GM23338 (cell line): ENCODE results near the gene TMEM123. TPM values are rescaled to one million over a fixed set of nuclear protein-coding genes. Genes with fewer than 3 reads are reported as not detected.

Source experiments
- ATAC-seq: fragments of 200-7000 bp; cut with Tn5 transposase; 3 replicates; pipeline ENCODE4 v1.9.1; 2020
- DNase-seq: peaks from one replicate; pipeline ENCODE4 v3.0.0-alpha.2; 2015; ENCODE audit warnings: low spot score
- H2AFZ ChIP-seq: fragments of 200-600 bp; sonication (generic); 2 replicates; pipeline ENCODE4 v1.8.0; 2016; ENCODE audit warnings: antibody characterized with exemption, mild to moderate bottlenecking, moderate library complexity
- H3F3A ChIP-seq: fragments of 200-600 bp; sonication (generic); replicated peaks from 2 replicates; pipeline ENCODE4 v1.8.0; 2017; ENCODE audit warnings: antibody characterized with exemption, mixed run types, low read depth
- H3K27ac ChIP-seq: fragments of 200-600 bp; sonication (generic); 2 replicates; pipeline ENCODE4 v1.6.1; 2016; ENCODE audit warnings: low read depth
- H3K27me3 ChIP-seq: fragments of 200-600 bp; sonication (generic); 2 replicates; pipeline ENCODE4 v1.8.0; 2016; ENCODE audit warnings: mild to moderate bottlenecking, mixed run types, moderate library complexity; ENCODE audit not compliant: insufficient read depth
- H3K36me3 ChIP-seq: fragments of 200-600 bp; sonication (generic); 2 replicates; pipeline ENCODE4 v1.8.0; 2016; ENCODE audit warnings: mild to moderate bottlenecking; ENCODE audit not compliant: insufficient read depth
- H3K4me1 ChIP-seq: fragments of 200-600 bp; sonication (generic); 2 replicates; pipeline ENCODE4 v1.8.0; 2016; ENCODE audit warnings: mild to moderate bottlenecking, moderate library complexity; ENCODE audit not compliant: insufficient read depth
- H3K4me2 ChIP-seq: fragments of 200-600 bp; sonication (generic); 2 replicates; pipeline ENCODE4 v1.7.1; 2017; ENCODE audit warnings: mixed run types
- H3K4me3 ChIP-seq: fragments of 200-600 bp; sonication (generic); 2 replicates; pipeline ENCODE4 v1.6.1; 2016; ENCODE audit warnings: mixed run types
- H3K79me2 ChIP-seq: fragments of 200-600 bp; sonication (generic); replicated peaks from 2 replicates; pipeline ENCODE4 v1.8.0; 2017; ENCODE audit warnings: mild to moderate bottlenecking; ENCODE audit not compliant: insufficient read depth
- H3K9me2 ChIP-seq: fragments of 200-600 bp; sonication (generic); 2 replicates; pipeline ENCODE4 v1.8.0; 2017; ENCODE audit not compliant: insufficient read depth
- H4K20me1 ChIP-seq: fragments of 200-600 bp; sonication (generic); replicated peaks from 2 replicates; pipeline ENCODE4 v1.8.0; 2017; ENCODE audit warnings: mild to moderate bottlenecking; ENCODE audit not compliant: insufficient read depth
- H3K27ac Mint-ChIP-seq: 2 replicates; pipeline ENCODE4 v1.8.0; 2020; ENCODE audit warnings: inconsistent platforms, mild to moderate bottlenecking, moderate library complexity, mixed read lengths
- H3K27me3 Mint-ChIP-seq: 3 replicates; pipeline ENCODE4 v1.8.0; 2022; ENCODE audit warnings: low read depth, mild to moderate bottlenecking, moderate library complexity, mixed read lengths, inconsistent platforms; ENCODE audit not compliant: insufficient read depth, poor library complexity
- H3K36me3 Mint-ChIP-seq: 3 replicates; pipeline ENCODE4 v1.8.0; 2021; ENCODE audit warnings: low read depth, mild to moderate bottlenecking, inconsistent platforms, moderate library complexity, mixed read lengths
- H3K4me1 Mint-ChIP-seq: 3 replicates; pipeline ENCODE4 v1.8.0; 2020; ENCODE audit warnings: mild to moderate bottlenecking, inconsistent platforms, mixed read lengths
- H3K4me3 Mint-ChIP-seq: 3 replicates; pipeline ENCODE4 v1.8.0; 2021; ENCODE audit warnings: moderate library complexity, mild to moderate bottlenecking, inconsistent platforms, mixed read lengths
- H3K9me3 Mint-ChIP-seq: 3 replicates; pipeline ENCODE4 v1.8.0; 2020; ENCODE audit warnings: moderate library complexity, mild to moderate bottlenecking, inconsistent platforms, mixed read lengths
- CREB1 ChIP-seq: fragments of 250-450 bp; sonication (Bioruptor Pico); IDR thresholded peaks from 2 replicates; pipeline ENCODE4 v1.5.0; 2020; ENCODE audit warnings: low read depth, mild to moderate bottlenecking, moderate library complexity
- CTCF ChIP-seq, 2 experiments: fragments of 200-600 bp in 1 of 2; sonication (generic) in 1 of 2; conservative IDR thresholded peaks; 2 replicates each; pipeline versions ENCODE4 v1.5.1 to v1.6.1; 2016 to 2017; ENCODE audit warnings: antibody characterized with exemption in 2 of 2, low read depth in 2 of 2, mild to moderate bottlenecking in 2 of 2, moderate library complexity in 1 of 2
- ETS1 ChIP-seq: IDR thresholded peaks from 2 replicates; pipeline ENCODE4 v1.6.1; 2016; ENCODE audit warnings: antibody characterized with exemption
- EZH2 ChIP-seq: fragments of 200-600 bp; sonication (generic); IDR thresholded peaks from one replicate; pipeline ENCODE4 v1.8.0; 2017; ENCODE audit warnings: antibody characterized with exemption, mild to moderate bottlenecking, low read depth; ENCODE audit not compliant: unreplicated experiment
- EZH2phosphoT487 ChIP-seq: fragments of 200-600 bp; sonication (generic); IDR thresholded peaks from one replicate; pipeline ENCODE4 v1.8.1; 2018; ENCODE audit warnings: antibody characterized with exemption; ENCODE audit not compliant: unreplicated experiment
- JUNB ChIP-seq: IDR thresholded peaks from one replicate; pipeline ENCODE4 v1.6.1; 2016; ENCODE audit warnings: antibody characterized with exemption; ENCODE audit not compliant: unreplicated experiment
- NANOG ChIP-seq: IDR thresholded peaks from 2 replicates; pipeline ENCODE4 v1.6.1; 2016; ENCODE audit warnings: antibody characterized with exemption, borderline replicate concordance
- POLR2AphosphoS5 ChIP-seq: IDR thresholded peaks from 2 replicates; pipeline ENCODE4 v1.6.1; 2016; ENCODE audit warnings: antibody characterized with exemption, low read depth
- REST ChIP-seq: IDR thresholded peaks from one replicate; pipeline ENCODE4 v1.6.1; 2018; ENCODE audit warnings: antibody characterized with exemption; ENCODE audit not compliant: unreplicated experiment
- STAT1 ChIP-seq: IDR thresholded peaks from one replicate; pipeline ENCODE4 v1.6.1; 2016; ENCODE audit warnings: antibody characterized with exemption; ENCODE audit not compliant: unreplicated experiment
- ZNF114 ChIP-seq: fragments of 250-450 bp; sonication (Bioruptor Pico); IDR thresholded peaks from 2 replicates; pipeline ENCODE4 v1.5.0; 2020; ENCODE audit warnings: mild to moderate bottlenecking, moderate library complexity
- ZNF331 ChIP-seq: fragments of 250-450 bp; sonication (Bioruptor Pico); IDR thresholded peaks from 2 replicates; pipeline ENCODE4 v1.5.0; 2020; ENCODE audit warnings: low read depth, mild to moderate bottlenecking, moderate library complexity
- ZNF462 ChIP-seq: fragments of 250-450 bp; sonication (Bioruptor Pico); IDR thresholded peaks from 2 replicates; pipeline ENCODE4 v1.5.0; 2020; ENCODE audit warnings: mild to moderate bottlenecking, moderate library complexity
- polyA plus RNA-seq: library from polyadenylated mRNA; unstranded; fragments of >200 nt; fragmentation: Nextera tagmentation; extraction: Ambion mirVana; gene quantifications from 2 replicates; pipeline ENCODE4 v1.2.1, GENCODE V29; 2016
- total RNA-seq: library from RNA; depleted of rRNA; stranded (reverse); fragments of >200 nt; shearing (Covaris generic); gene quantifications from 2 replicates; pipeline ENCODE4 v1.2.3, GENCODE V29; 2014

TMEM123 gene
- total and polyA plus RNA-seq, 2 experiments from 2014 or later = 44.1 to 61.0 TPM

- Histone ChIP-seq H3K27me3 (no peaks in the 10 kb centered on the region), H4K20me1 (peaks cover 9% of the 10 kb centered on the region), H3K4me1 (peaks cover 5% of the 10 kb centered on the region; the same call in 1 of the 2 replicates), H3K27ac (no peak overlapping the region), H3K36me3 (no peaks in the 10 kb centered on the region), H2AFZ (no peak overlapping the region), H3F3A (no peaks in the 10 kb centered on the region), H3K4me2 (no peak overlapping the region), H3K4me3 (no peak overlapping the region), H3K9me2 (no peaks in the 10 kb centered on the region), H3K79me2 (peaks cover 17% of the 10 kb centered on the region)
- Mint-ChIP-seq H3K4me3 (no peak overlapping the region), H3K4me1 (peaks cover 7% of the 10 kb centered on the region), H3K36me3 (peaks cover 7% of the 10 kb centered on the region), H3K27me3 (peaks cover 4% of the 10 kb centered on the region), H3K9me3 (no peaks in the 10 kb centered on the region), H3K27ac (no peak overlapping the region)
- TF ChIP-seq REST (no peak), ZNF462 (no peak), ZNF114 (CRISPR knock-in tag) (no peak), JUNB (no peak), NANOG (no peak), ZNF331 (CRISPR knock-in tag) (no peak), ETS1 (no peak), STAT1 (no peak), POLR2AphosphoS5 (no peak), EZH2phosphoT487 (no peak), CTCF (conservative IDR thresholded peaks at IDR 0.05; ENCODE audit: low read depth in 2 of 2) (no peak), CREB1 (no peak), EZH2 (no peak)
- no peak for DNase-seq
- no peak for ATAC-seq
These were observed 28.6 kb downstream of the TMEM123 start for GRCh38 chr11:102423936-102424335.
